ENCODE results near the gene MGAT5B.

- TF ChIP-seq CTCF (IDR thresholded peaks at IDR 0.05) = no peak
- no peak for TF ChIP-seq POLR2A (IDR thresholded peaks at IDR 0.05)
Observed at GRCh38 chr17:76966486-76967181, 98.4 kb downstream of the MGAT5B start.
